ENCODE measurements around the gene ROBO3. TPM values are rescaled to one million over a fixed set of nuclear protein-coding genes. Genes with fewer than 3 reads are reported as not detected.

The ROBO3 gene
- total and polyA plus RNA-seq, 10 of the 15 experiments (the other 5 are each of a cell fraction or from before 2014, with no cell fraction given): 0.10 to 0.63 (median 0.31) TPM; not detected in 2

DNA sequence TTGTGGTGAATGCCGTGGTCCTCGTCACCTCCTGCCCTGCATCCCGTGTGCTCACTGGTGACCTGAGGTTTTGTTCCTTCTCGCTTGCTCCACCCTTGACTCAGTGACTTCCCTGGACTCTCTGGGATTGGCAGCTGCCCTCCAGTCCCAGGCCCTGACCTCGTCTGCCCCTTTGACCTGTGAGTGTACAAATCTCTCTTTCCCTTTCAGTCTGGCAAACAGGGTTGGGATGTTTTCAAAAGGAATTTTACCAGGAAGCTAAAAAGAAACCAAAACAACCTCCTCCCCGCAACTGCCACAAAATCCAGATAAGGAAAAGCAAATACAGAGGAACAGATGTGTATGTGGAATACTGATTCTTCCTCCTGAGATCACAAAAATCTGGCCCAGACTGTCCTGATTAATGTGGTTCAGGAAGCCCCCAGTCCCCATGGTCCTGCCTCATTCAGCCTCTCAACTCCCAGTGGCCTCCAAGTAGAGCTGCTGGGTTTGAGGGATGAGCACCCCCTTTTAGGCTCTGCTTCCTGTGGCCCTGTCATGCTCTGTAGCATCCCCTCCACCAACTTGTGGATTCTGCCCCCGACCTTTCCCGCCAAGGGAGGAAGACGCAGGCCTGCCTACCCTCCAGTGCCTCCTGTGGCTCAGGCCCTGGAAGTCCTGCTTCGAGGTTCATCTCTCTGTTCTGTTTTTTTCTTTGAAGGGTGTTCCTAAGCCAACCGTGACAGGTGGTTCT is 17.3 kb downstream of the ROBO3 start:
- no peaks in the 10 kb centered on the region; a peak in 1 of 4 replicates for H3K36me3 ChIP-seq (ENCODE audit: control insufficient read depth in 2 of 2, insufficient read depth in 2 of 2, low read length in 1 of 2)
- H3K27ac ChIP-seq (ENCODE audit: control insufficient read depth, insufficient read depth): no peak overlapping the region
- ChIA-PET POLR2A (no interaction called here), RAD21 (ENCODE audit: unreplicated experiment) (no interaction called here), SMC1A (ENCODE audit: uncharacterized antibody, unreplicated experiment) (interaction anchor here (1.5 kb wide), 1 partner anchor 8 kb away, joined by 4 read pairs; no protein-coding TSS in a partner anchor), CTCF (interaction anchor here (0.7 to 1.1 kb wide), 3 partner anchors 11 to 1243 kb away, joined by 3 to 4 read pairs (median 3); no protein-coding TSS in a partner anchor)
- FAIRE-seq (no peak), ATAC-seq (no peak), DNase-seq (ENCODE audit: low read depth, low spot score) (no peak)
- peaks cover 0 to 4% of the 10 kb centered on the region in 2 experiments; a peak in 1 of 4 replicates for H3K27me3 ChIP-seq (replicated peaks in 1 of 2; ENCODE audit: control insufficient read depth in 2 of 2, insufficient read depth in 2 of 2, low read length in 1 of 2)
- BruUV-seq (replicated peaks): no TSS peak
- TF ChIP-seq MEF2B (IDR thresholded peaks at IDR 0.05; ENCODE audit: partially characterized antibody, poor library complexity, severe bottlenecking) (no peak), YY1 (IDR thresholded peaks at IDR 0.05; ENCODE audit: low read depth, low read length) (no peak), CHD2 (IDR thresholded peaks at IDR 0.05; ENCODE audit: borderline replicate concordance, low read depth, low read length) (no peak), IKZF2 (IDR thresholded peaks at IDR 0.05) (no peak), TCF3 (IDR thresholded peaks at IDR 0.05; ENCODE audit: borderline replicate concordance, insufficient read depth, low read depth, low read length) (no peak), TARDBP (IDR thresholded peaks at IDR 0.05; ENCODE audit: borderline replicate concordance) (no peak), SIX5 (IDR thresholded peaks at IDR 0.05; ENCODE audit: low read depth, low read length, severe bottlenecking) (no peak), RAD21 (IDR thresholded peaks at IDR 0.05; ENCODE audit: insufficient read depth, low read depth, low read length) (no peak), GABPA (IDR thresholded peaks at IDR 0.05; ENCODE audit: low read depth) (no peak)
- H3K4me3 ChIP-seq: no peak overlapping the region
- H3K4me1 ChIP-seq (ENCODE audit: control insufficient read depth, insufficient read depth, low read length): no peaks in the 10 kb centered on the region
- intact Hi-C loops (cut with micrococcal nuclease; ENCODE audit: unreplicated experiment) (loop anchor here (10.0 kb wide), 1 partner anchor 262 kb away; no protein-coding TSS in a partner anchor), in situ Hi-C loops (cut with MboI) (no loop called here)
- H2AFZ ChIP-seq (ENCODE audit: control insufficient read depth, low read depth, low read length): no peak overlapping the region
- 21% methylated on average over 11 of the region's 11 CpGs for WGBS (ENCODE audit: insufficient coverage, insufficient replicate concordance, low lambda C conversion rate, missing lambda C conversion rate)
- H3K79me2 ChIP-seq (ENCODE audit: control insufficient read depth, insufficient read depth, low read length): no peaks in the 10 kb centered on the region
- H3K4me2 ChIP-seq (ENCODE audit: control insufficient read depth, insufficient read depth): no peak overlapping the region
- H3K9ac ChIP-seq (ENCODE audit: control insufficient read depth, insufficient read depth, low read length): no peak overlapping the region
- H3K9me3 ChIP-seq (replicated peaks; ENCODE audit: control insufficient read depth, insufficient read depth, low read length): no peaks in the 10 kb centered on the region
- no peaks in the 10 kb centered on the region for H4K20me1 ChIP-seq (ENCODE audit: control insufficient read depth, insufficient read depth)
